Suprapubic skin (tissue), 3 donors: ENCODE results near the gene VPS25.

Experiments
- EP300 ChIP-seq: sonication (generic); formaldehyde crosslinking; IDR thresholded peaks from one replicate; pipeline ENCODE4 v1.6.1; 2017; ENCODE audit warnings: antibody characterized with exemption
- POLR2A ChIP-seq, 2 donors: fragments of 450-650 bp; IDR thresholded peaks; one replicate each; pipeline ENCODE4 v1.6.1; 2017; ENCODE audit warnings: antibody characterized with exemption in 2 of 2, mild to moderate bottlenecking in 2 of 2, moderate library complexity in 2 of 2
- TF ChIP-seq, protein P1 (sequence below), 2 donors: fragments of 200-600 bp in 1 of 2; fragments of 450-650 bp in 1 of 2; sonication (generic) in 1 of 2; IDR thresholded peaks; one replicate each; pipeline ENCODE4 v1.5.1; 2016 to 2019; ENCODE audit warnings: antibody characterized with exemption in 2 of 2, mild to moderate bottlenecking in 1 of 2, moderate library complexity in 1 of 2

DNA sequence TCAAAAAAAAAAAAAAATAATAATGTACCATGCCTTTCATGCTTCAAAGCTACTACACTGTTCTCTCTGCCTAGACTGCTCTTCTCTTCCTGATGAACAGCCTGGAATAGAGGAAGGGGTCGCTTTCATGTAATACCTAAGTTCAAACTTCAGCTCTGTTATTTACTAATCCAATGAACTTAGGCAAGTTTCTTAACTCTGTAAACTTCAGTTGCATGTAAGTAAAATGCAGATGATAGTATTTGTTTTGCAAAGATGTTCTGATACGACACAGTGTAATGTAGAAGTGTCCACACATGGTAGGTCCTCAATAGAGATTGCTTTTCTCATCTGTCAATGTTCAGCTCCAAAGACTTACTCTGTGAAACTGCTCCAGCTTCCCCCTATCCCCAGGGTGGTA is 18.7 kb downstream of the VPS25 start:
- TF ChIP-seq, protein P1, sequence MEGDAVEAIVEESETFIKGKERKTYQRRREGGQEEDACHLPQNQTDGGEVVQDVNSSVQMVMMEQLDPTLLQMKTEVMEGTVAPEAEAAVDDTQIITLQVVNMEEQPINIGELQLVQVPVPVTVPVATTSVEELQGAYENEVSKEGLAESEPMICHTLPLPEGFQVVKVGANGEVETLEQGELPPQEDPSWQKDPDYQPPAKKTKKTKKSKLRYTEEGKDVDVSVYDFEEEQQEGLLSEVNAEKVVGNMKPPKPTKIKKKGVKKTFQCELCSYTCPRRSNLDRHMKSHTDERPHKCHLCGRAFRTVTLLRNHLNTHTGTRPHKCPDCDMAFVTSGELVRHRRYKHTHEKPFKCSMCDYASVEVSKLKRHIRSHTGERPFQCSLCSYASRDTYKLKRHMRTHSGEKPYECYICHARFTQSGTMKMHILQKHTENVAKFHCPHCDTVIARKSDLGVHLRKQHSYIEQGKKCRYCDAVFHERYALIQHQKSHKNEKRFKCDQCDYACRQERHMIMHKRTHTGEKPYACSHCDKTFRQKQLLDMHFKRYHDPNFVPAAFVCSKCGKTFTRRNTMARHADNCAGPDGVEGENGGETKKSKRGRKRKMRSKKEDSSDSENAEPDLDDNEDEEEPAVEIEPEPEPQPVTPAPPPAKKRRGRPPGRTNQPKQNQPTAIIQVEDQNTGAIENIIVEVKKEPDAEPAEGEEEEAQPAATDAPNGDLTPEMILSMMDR (IDR thresholded peaks at IDR 0.05), result no peak
- TF ChIP-seq POLR2A (IDR thresholded peaks at IDR 0.05) (no peak), EP300 (no peak)
